Ishikawa (cell line): Measurements from ENCODE around the gene SUCLG2.

ENCODE experiments used
- CEBPB ChIP-seq: IDR thresholded peaks from 2 replicates; pipeline ENCODE4 v1.6.1; 2012
- CREB1 ChIP-seq: IDR thresholded peaks from 2 replicates; pipeline ENCODE4 v1.6.1; 2012; ENCODE audit warnings: low read depth
- EGR1 ChIP-seq: IDR thresholded peaks from 2 replicates; pipeline ENCODE4 v1.6.1; 2012
- EP300 ChIP-seq: IDR thresholded peaks from 2 replicates; pipeline ENCODE4 v1.6.1; 2012; ENCODE audit warnings: borderline replicate concordance
- FOXM1 ChIP-seq: IDR thresholded peaks from 2 replicates; pipeline ENCODE4 v1.6.1; 2012; ENCODE audit warnings: low read depth, borderline replicate concordance
- RAD21 ChIP-seq: IDR thresholded peaks from 2 replicates; pipeline ENCODE4 v1.6.1; 2012; ENCODE audit warnings: low read depth
- REST ChIP-seq: IDR thresholded peaks from 2 replicates; pipeline ENCODE4 v1.6.1; 2012; ENCODE audit warnings: low read depth, mild to moderate bottlenecking
- TAF1 ChIP-seq: IDR thresholded peaks from 2 replicates; pipeline ENCODE4 v1.6.1; 2012; ENCODE audit warnings: low read depth, mild to moderate bottlenecking
- YY1 ChIP-seq: IDR thresholded peaks from 2 replicates; pipeline ENCODE4 v1.6.1; 2012; ENCODE audit warnings: low read depth

GRCh38 chr3:67531181-67532101, 123.0 kb downstream of the SUCLG2 start:
- TF ChIP-seq FOXM1 (no peak), TAF1 (no peak), RAD21 (no peak), REST (no peak), CREB1 (no peak), EP300 (no peak), CEBPB (no peak), YY1 (no peak), EGR1 (no peak)
